Measurements from ENCODE around the gene C19orf85.

GRCh38 chr19:55477905-55478304 lies 13.4 kb upstream of the C19orf85 start:
- TF ChIP-seq REST (tag by site-specific recombination; IDR thresholded peaks at IDR 0.05): no peak
- TF ChIP-seq ZSCAN30 (tag by site-specific recombination; IDR thresholded peaks at IDR 0.05): no peak
- TF ChIP-seq CTCF (tag by site-specific recombination; IDR thresholded peaks at IDR 0.05): no peak
